ENCODE results near the gene MRPL32.
"Not testable (repeated sequence)": the region's sequence is repeated elsewhere in the genome, so short reads cannot be mapped to it uniquely, and the experiment has no call there.

The MRPL32 gene

GRCh38 chr7:42931834-42932651 lies at the start of gene MRPL32, which contains the start of gene PSMA2:
MRPL32 (plus strand) TSS chr7:42932376; CDS start chr7:42932387, 11 bp downstream.
PSMA2 (minus strand) TSS chr7:42932174; CDS start chr7:42932158, 16 bp downstream.
- H3K27ac ChIP-seq = peak within 1 kb of the TSS; percentile 51
- DNase-seq (ENCODE audit: low read depth, low spot score) = peak; percentile 91

GRCh38 chr7:42883950-42884349 lies 48.2 kb upstream of the MRPL32 start:
- peak; percentile 52 for DNase-seq (ENCODE audit: low read depth, low spot score)
- H3K27ac ChIP-seq = no peak overlapping the region

GRCh38 chr7:42885183-42885582 lies 47.0 kb upstream of the MRPL32 start:
- DNase-seq (ENCODE audit: low read depth, low spot score); H3K27ac ChIP-seq: not testable (repeated sequence)

- DNase-seq (ENCODE audit: low read depth, low spot score) = no peak
- no peak overlapping the region for H3K27ac ChIP-seq
These were observed 46.0 kb upstream of the MRPL32 start for GRCh38 chr7:42886129-42886528.

- no peak overlapping the region for H3K27ac ChIP-seq
- DNase-seq (ENCODE audit: low read depth, low spot score) = no peak
These were observed 45.2 kb upstream of the MRPL32 start for GRCh38 chr7:42886893-42887505.

- no peak overlapping the region for H3K27ac ChIP-seq
- DNase-seq (ENCODE audit: low read depth, low spot score) = no peak
These were observed 38.6 kb upstream of the MRPL32 start for GRCh38 chr7:42893346-42894240.

GRCh38 chr7:42900842-42901241 lies 31.3 kb upstream of the MRPL32 start:
- H3K27ac ChIP-seq = no peak overlapping the region
- no peak for DNase-seq (ENCODE audit: low read depth, low spot score)

- DNase-seq (ENCODE audit: low read depth, low spot score) = no peak
- no peak overlapping the region for H3K27ac ChIP-seq
These were observed 29.8 kb upstream of the MRPL32 start for GRCh38 chr7:42902331-42902730.

GRCh38 chr7:42906181-42906580 lies 26.0 kb upstream of the MRPL32 start:
- no peak overlapping the region for H3K27ac ChIP-seq

GRCh38 chr7:42907316-42907715 lies 24.9 kb upstream of the MRPL32 start:
- no peak for DNase-seq (ENCODE audit: low read depth, low spot score)
- no peak overlapping the region for H3K27ac ChIP-seq

More at GRCh38 chr7:42906181-42906580, 26.0 kb upstream of the MRPL32 start:
- DNase-seq (ENCODE audit: low read depth, low spot score) = no peak

GRCh38 chr7:42910306-42910705 lies 21.9 kb upstream of the MRPL32 start:
- no peak overlapping the region for H3K27ac ChIP-seq
- no peak for DNase-seq (ENCODE audit: low read depth, low spot score)

GRCh38 chr7:42911454-42912447 lies 20.4 kb upstream of the MRPL32 start, which contains the start of gene C7orf25:
C7orf25 (minus strand) TSS chr7:42912070; CDS start chr7:42910900, 1,170 bp downstream.
- H3K27ac ChIP-seq = peak within 1 kb of the TSS; percentile 60
- peak; percentile 57 for DNase-seq (ENCODE audit: low read depth, low spot score)

- peak overlapping the region; percentile 69 for H3K27ac ChIP-seq
- DNase-seq (ENCODE audit: low read depth, low spot score) = no peak
These were observed 18.6 kb upstream of the MRPL32 start for GRCh38 chr7:42913591-42913990.

GRCh38 chr7:42914009-42914408 lies 18.2 kb upstream of the MRPL32 start:
- peak overlapping the region; percentile 69 for H3K27ac ChIP-seq
- DNase-seq (ENCODE audit: low read depth, low spot score) = no peak

- peak overlapping the region; percentile 69 for H3K27ac ChIP-seq
- DNase-seq (ENCODE audit: low read depth, low spot score) = no peak
These were observed 17.6 kb upstream of the MRPL32 start for GRCh38 chr7:42914421-42915045.

- peak overlapping the region; percentile 69 for H3K27ac ChIP-seq
- DNase-seq (ENCODE audit: low read depth, low spot score) = no peak
These were observed 16.8 kb upstream of the MRPL32 start for GRCh38 chr7:42915356-42915755.

GRCh38 chr7:42922017-42922753 lies 10.0 kb upstream of the MRPL32 start:
- H3K27ac ChIP-seq = no peak overlapping the region
- no peak for DNase-seq (ENCODE audit: low read depth, low spot score)

GRCh38 chr7:42924223-42924838 lies 7.8 kb upstream of the MRPL32 start:
- no peak for DNase-seq (ENCODE audit: low read depth, low spot score)
- H3K27ac ChIP-seq = peak overlapping the region; percentile 61
